Testis (tissue), 2 donors: ENCODE measurements around the gene MAP3K15.

Experiments
- CTCF ChIP-seq, 3 experiments: fragments of 450-650 bp in 2 of 3; fragments of 200-600 bp in 1 of 3; sonication (generic) in 1 of 3; IDR thresholded peaks; one replicate each; pipeline ENCODE4 v1.5.1; 2016 to 2019; ENCODE audit warnings: antibody characterized with exemption in 3 of 3, mild to moderate bottlenecking in 2 of 3, moderate library complexity in 1 of 3
- POLR2A ChIP-seq: fragments of 450-650 bp; IDR thresholded peaks from one replicate; pipeline ENCODE4 v1.6.1; 2017; ENCODE audit warnings: antibody characterized with exemption, mild to moderate bottlenecking, moderate library complexity

- TF ChIP-seq CTCF (IDR thresholded peaks at IDR 0.05): no peak
- TF ChIP-seq POLR2A: no peak
Observed at GRCh38 chrX:19375546-19375945, 139.8 kb downstream of the MAP3K15 start.
